H1 (cell line): ENCODE data around the gene FGD4. TPM values are rescaled to one million over a fixed set of nuclear protein-coding genes. Genes with fewer than 3 reads are reported as not detected.

Source experiments
- GTF2F1 ChIP-seq: IDR thresholded peaks from 2 replicates; pipeline ENCODE4 v1.6.1; 2012; ENCODE audit warnings: low read depth, low read length, improper control_type of control experiment, borderline replicate concordance
- polyA plus RNA-seq, 7 experiments: library from polyadenylated mRNA; depleted of rRNA in 3 of 7; stranded (reverse) in 5 of 7; unstranded in 2 of 7; fragments of >200 nt in 5 of 7; fragments of 200-250 nt in 2 of 7; gene quantifications; 1 replicate in 5 of 7; 2 replicates in 1 of 7; 4 replicates in 1 of 7; pipeline versions ENCODE4 v1.2.1 to v1.2.3, GENCODE V29; 2011 to 2013; ENCODE audit warnings: missing spikeins in 2 of 7, mixed read lengths in 2 of 7
- total RNA-seq: library from RNA; stranded (reverse); fragmentation: NEBNext Ultra II Directional; extraction: Animal tissue kit (Norgen Biotek cat#: 25700); gene quantifications from 2 replicates; pipeline ENCODE4 v1.2.1, GENCODE V29; 2021

FGD4 gene
- total and polyA plus RNA-seq, 2 of the 8 experiments (the other 6 are each of a cell fraction or from before 2014, with no cell fraction given): 8.5 to 48.2 TPM

DNA sequence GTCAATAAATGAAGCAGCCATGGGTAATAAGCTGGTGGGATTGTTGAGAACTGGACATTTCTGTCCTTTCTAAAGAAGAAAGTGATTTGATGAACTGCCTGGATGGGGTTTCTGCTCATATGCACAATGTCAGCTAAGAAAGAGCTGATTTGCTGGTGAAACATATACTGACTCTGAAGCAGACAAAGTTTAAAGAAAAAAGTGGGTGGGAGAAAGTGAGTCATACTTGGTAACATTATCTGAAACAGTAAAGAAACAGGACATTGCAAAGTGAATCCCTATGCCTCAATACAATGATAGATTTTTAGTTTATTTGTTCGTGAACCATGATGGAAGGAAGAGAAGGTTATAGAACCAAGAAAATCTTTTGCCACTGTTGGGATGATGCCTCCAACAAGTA is 184.2 kb downstream of the FGD4 start (continued):
- no peak for TF ChIP-seq GTF2F1
- TF ChIP-seq, all 59 proteins: peak for 0
